ENCODE measurements around the gene TMEM120A. TPM values are rescaled to one million over a fixed set of nuclear protein-coding genes. Genes with fewer than 3 reads are reported as not detected.

TMEM120A gene
- total RNA-seq, 2 donors from 2014 or later = 39.4 to 44.7 TPM

DNA sequence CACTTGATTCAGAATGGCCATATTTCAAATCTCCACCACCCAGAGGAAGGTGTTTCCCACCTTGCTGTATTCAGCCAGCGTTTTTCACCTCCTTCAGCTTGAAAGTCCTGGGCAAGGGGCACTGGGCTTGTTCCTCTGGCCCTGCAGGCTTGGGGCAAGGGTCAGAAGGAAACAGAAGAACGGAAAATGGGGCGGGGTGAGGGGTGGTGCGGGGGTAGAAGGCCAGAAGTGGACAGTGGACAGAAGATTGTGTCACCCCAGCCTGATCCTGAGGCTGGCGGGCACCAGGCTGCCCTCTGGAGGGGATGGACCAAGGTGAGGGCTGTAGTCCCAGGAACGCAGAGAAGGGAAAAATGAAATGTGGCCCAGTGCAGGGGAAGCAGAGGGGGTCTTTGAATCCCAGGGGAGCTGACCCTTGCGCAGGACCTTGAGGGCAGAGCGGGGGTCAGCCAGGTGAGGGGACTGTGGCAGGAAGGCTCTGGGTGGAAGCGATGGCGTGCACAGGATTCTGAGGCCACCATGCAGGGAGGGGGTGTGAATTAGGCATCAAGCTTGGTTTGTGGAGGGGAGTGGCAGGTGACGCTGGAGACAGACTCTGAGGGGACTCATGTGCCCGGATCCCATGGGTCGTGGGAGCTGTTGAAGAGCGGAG is 23.0 kb downstream of the TMEM120A start:
- no peak overlapping the region for H3K27ac ChIP-seq
- H3K27me3 ChIP-seq (replicated peaks; ENCODE audit: insufficient read depth) = no peaks in the 10 kb centered on the region
- no peak for ATAC-seq (ENCODE audit: insufficient number of reproducible peaks, low FRiP score, low read depth)
- TF ChIP-seq, protein P1, sequence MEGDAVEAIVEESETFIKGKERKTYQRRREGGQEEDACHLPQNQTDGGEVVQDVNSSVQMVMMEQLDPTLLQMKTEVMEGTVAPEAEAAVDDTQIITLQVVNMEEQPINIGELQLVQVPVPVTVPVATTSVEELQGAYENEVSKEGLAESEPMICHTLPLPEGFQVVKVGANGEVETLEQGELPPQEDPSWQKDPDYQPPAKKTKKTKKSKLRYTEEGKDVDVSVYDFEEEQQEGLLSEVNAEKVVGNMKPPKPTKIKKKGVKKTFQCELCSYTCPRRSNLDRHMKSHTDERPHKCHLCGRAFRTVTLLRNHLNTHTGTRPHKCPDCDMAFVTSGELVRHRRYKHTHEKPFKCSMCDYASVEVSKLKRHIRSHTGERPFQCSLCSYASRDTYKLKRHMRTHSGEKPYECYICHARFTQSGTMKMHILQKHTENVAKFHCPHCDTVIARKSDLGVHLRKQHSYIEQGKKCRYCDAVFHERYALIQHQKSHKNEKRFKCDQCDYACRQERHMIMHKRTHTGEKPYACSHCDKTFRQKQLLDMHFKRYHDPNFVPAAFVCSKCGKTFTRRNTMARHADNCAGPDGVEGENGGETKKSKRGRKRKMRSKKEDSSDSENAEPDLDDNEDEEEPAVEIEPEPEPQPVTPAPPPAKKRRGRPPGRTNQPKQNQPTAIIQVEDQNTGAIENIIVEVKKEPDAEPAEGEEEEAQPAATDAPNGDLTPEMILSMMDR (IDR thresholded peaks at IDR 0.05) = no peak
- peaks cover 3% of the 10 kb centered on the region for H3K36me3 ChIP-seq
- no peak overlapping the region for H3K4me3 ChIP-seq
- H3K9me3 ChIP-seq = no peaks in the 10 kb centered on the region
- H3K4me1 ChIP-seq (ENCODE audit: control insufficient read depth in 1 of 2, low read depth in 2 of 2) = peaks cover 10 to 29% of the 10 kb centered on the region in 2 donors
- DNase-seq (ENCODE audit: low spot score) = no peak

GRCh38 chr7:75969704-75970498 is 24.5 kb downstream of the TMEM120A start:
- Histone ChIP-seq H3K27ac (peak overlapping the region in 1 of 2 donors; percentile 17), H3K4me1 (ENCODE audit: control insufficient read depth in 1 of 2, low read depth in 2 of 2) (peaks cover 24 to 45% of the 10 kb centered on the region in 2 donors)
- no peak for DNase-seq (ENCODE audit: low spot score)

DNA sequence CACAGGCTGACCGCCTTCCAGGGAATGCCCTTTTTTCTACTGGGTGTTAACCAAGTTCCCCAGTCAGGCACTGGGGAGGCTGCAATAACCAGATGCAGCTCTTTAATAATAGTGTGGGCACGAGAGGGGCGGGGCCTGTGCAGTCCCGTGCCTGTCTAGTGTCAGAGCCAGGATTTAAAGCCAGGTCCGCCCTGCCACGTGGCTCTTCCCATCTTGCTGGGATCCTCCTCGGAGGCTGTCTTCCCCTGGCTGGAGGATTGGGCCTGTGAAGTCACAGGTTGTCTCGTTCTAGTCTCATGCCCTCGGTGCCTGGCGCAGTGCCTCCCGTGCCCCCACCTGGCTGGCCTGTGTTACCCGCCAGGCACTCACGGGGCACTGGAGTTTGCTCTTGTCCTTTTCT is 25.2 kb downstream of the TMEM120A start:
- DNase-seq (ENCODE audit: low spot score) = no peak
- no peak for ATAC-seq (ENCODE audit: insufficient number of reproducible peaks, low FRiP score, low read depth)
- H3K9me3 ChIP-seq = no peaks in the 10 kb centered on the region
- H3K4me1 ChIP-seq (ENCODE audit: control insufficient read depth in 1 of 2, low read depth in 2 of 2) = peaks cover 25 to 50% of the 10 kb centered on the region in 2 donors
- no peaks in the 10 kb centered on the region for H3K27me3 ChIP-seq (replicated peaks; ENCODE audit: insufficient read depth)
- H3K36me3 ChIP-seq = peaks cover 3% of the 10 kb centered on the region
- H3K27ac ChIP-seq = peak overlapping the region in 1 of 2 donors; percentile 17
- TF ChIP-seq, protein P1 (IDR thresholded peaks at IDR 0.05) = no peak
- no peak overlapping the region for H3K4me3 ChIP-seq

More at GRCh38 chr7:75969704-75970498, 24.5 kb downstream of the TMEM120A start:
- Histone ChIP-seq H3K27me3 (replicated peaks; ENCODE audit: insufficient read depth) (no peaks in the 10 kb centered on the region), H3K4me3 (no peak overlapping the region), H3K36me3 (peaks cover 3% of the 10 kb centered on the region), H3K9me3 (no peaks in the 10 kb centered on the region)
- TF ChIP-seq, protein P1 (IDR thresholded peaks at IDR 0.05) = no peak
- no peak for ATAC-seq (ENCODE audit: insufficient number of reproducible peaks, low FRiP score, low read depth)

DNA sequence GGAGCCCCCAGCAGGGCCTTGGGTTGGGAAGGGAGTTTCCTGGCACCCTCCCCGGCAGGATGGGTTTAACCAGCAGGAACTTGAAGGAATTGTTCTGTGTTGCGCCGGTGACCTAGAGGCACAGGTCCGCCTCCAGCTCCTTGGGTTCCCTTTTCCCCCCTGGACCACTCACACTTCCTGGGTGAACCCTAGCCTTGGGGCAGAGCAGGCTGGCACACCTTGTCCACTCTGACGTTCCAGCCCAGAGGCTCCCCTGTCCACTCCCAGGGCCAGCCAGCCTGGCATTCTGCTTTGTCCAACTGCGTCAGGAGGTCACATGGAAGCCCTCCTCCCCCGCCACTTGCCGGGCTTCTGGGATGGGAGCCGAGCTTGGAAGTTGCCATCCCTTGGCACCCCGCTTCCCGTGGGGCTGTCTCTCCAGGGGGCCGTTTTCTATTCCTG is 25.8 kb downstream of the TMEM120A start:
- H3K9me3 ChIP-seq = no peaks in the 10 kb centered on the region
- H3K27ac ChIP-seq = peak overlapping the region in 1 of 2 donors; percentile 17
- no peak overlapping the region for H3K4me3 ChIP-seq
- DNase-seq (ENCODE audit: low spot score) (no peak), ATAC-seq (ENCODE audit: insufficient number of reproducible peaks, low FRiP score, low read depth) (no peak)
- peaks cover 27 to 56% of the 10 kb centered on the region in 2 donors for H3K4me1 ChIP-seq (ENCODE audit: control insufficient read depth in 1 of 2, low read depth in 2 of 2)
- TF ChIP-seq, protein P1 (IDR thresholded peaks at IDR 0.05) = no peak
- no peaks in the 10 kb centered on the region for H3K27me3 ChIP-seq (replicated peaks; ENCODE audit: insufficient read depth)
- no peaks in the 10 kb centered on the region for H3K36me3 ChIP-seq

- peaks cover 33 to 62% of the 10 kb centered on the region in 2 donors for H3K4me1 ChIP-seq (ENCODE audit: control insufficient read depth in 1 of 2, low read depth in 2 of 2)
These were observed 26.4 kb downstream of the TMEM120A start for GRCh38 chr7:75968012-75968411.

More at GRCh38 chr7:75968012-75968411, 26.4 kb downstream of the TMEM120A start:
- no peak for DNase-seq (ENCODE audit: low spot score)
- Histone ChIP-seq H3K27ac (peak overlapping the region; percentile 95 to 99), H3K36me3 (no peaks in the 10 kb centered on the region), H3K9me3 (no peaks in the 10 kb centered on the region), H3K4me3 (no peak overlapping the region), H3K27me3 (replicated peaks; ENCODE audit: insufficient read depth) (no peaks in the 10 kb centered on the region)
- no peak for ATAC-seq (ENCODE audit: insufficient number of reproducible peaks, low FRiP score, low read depth)
- TF ChIP-seq, protein P1 (IDR thresholded peaks at IDR 0.05) = no peak

All from thoracic aorta (tissue), 2 donors.